ENCODE measurements around the gene LNPEP. TPM values are rescaled to one million over a fixed set of nuclear protein-coding genes. Genes with fewer than 3 reads are reported as not detected.
"Not testable (repeated sequence)": the region's sequence is repeated elsewhere in the genome, so short reads cannot be mapped to it uniquely, and the experiment has no call there.

The LNPEP gene
- total RNA-seq, 1 donor from 2014 or later = 57.4 TPM

GRCh38 chr5:96927008-96927407 lies 8.9 kb upstream of the LNPEP start:
- Histone ChIP-seq H3K27me3 (ENCODE audit: control insufficient read depth in 3 of 3, insufficient read depth in 3 of 3, low read length in 3 of 3) (no peaks in the 10 kb centered on the region), H3K9ac (ENCODE audit: low read depth in 1 of 3, low read length in 3 of 3) (no peak overlapping the region), H3K27ac (ENCODE audit: low read depth, low read length) (no peak overlapping the region), H3K4me1 (ENCODE audit: control insufficient read depth in 3 of 3, insufficient read depth in 3 of 3, low read length in 3 of 3) (peaks cover 9 to 22% (median 22%) of the 10 kb centered on the region in 3 donors), H3K36me3 (ENCODE audit: control insufficient read depth in 3 of 3, insufficient read depth in 3 of 3, low read length in 3 of 3) (no peaks in the 10 kb centered on the region), H3K4me3 (ENCODE audit: low read length in 3 of 3) (no peak overlapping the region), H3K9me3 (ENCODE audit: control insufficient read depth in 3 of 3, low read length in 3 of 3) (no peaks in the 10 kb centered on the region)

- no peak overlapping the region for H3K9ac ChIP-seq (ENCODE audit: low read depth in 1 of 3, low read length in 3 of 3)
- no peaks in the 10 kb centered on the region for H3K9me3 ChIP-seq (ENCODE audit: control insufficient read depth in 3 of 3, low read length in 3 of 3)
- peaks cover 16 to 29% (median 20%) of the 10 kb centered on the region in 3 donors for H3K4me1 ChIP-seq (ENCODE audit: control insufficient read depth in 3 of 3, insufficient read depth in 3 of 3, low read length in 3 of 3)
- H3K27ac ChIP-seq (ENCODE audit: low read depth, low read length) = peak overlapping the region; percentile 31
- H3K36me3 ChIP-seq (ENCODE audit: control insufficient read depth in 3 of 3, insufficient read depth in 3 of 3, low read length in 3 of 3) = no peaks in the 10 kb centered on the region
- H3K4me3 ChIP-seq (ENCODE audit: low read length in 3 of 3) = peak overlapping the region in 1 of 3 donors; percentile 15
- no peaks in the 10 kb centered on the region for H3K27me3 ChIP-seq (ENCODE audit: control insufficient read depth in 3 of 3, insufficient read depth in 3 of 3, low read length in 3 of 3)
These were observed 6.8 kb upstream of the LNPEP start for GRCh38 chr5:96928931-96929708.

GRCh38 chr5:96930058-96930457 lies 5.8 kb upstream of the LNPEP start:
- peak overlapping the region; percentile 22 for H3K27ac ChIP-seq (ENCODE audit: low read depth, low read length)
- H3K4me1 ChIP-seq (ENCODE audit: control insufficient read depth in 3 of 3, insufficient read depth in 3 of 3, low read length in 3 of 3) = peaks cover 19 to 30% (median 20%) of the 10 kb centered on the region in 3 donors
- no peak overlapping the region for H3K4me3 ChIP-seq (ENCODE audit: low read length in 3 of 3)

GRCh38 chr5:96930589-96930988 lies 5.3 kb upstream of the LNPEP start:
- Histone ChIP-seq H3K9me3 (ENCODE audit: control insufficient read depth in 3 of 3, low read length in 3 of 3) (no peaks in the 10 kb centered on the region), H3K27me3 (ENCODE audit: control insufficient read depth in 3 of 3, insufficient read depth in 3 of 3, low read length in 3 of 3) (no peaks in the 10 kb centered on the region), H3K9ac (ENCODE audit: low read depth in 1 of 3, low read length in 3 of 3) (no peak overlapping the region), H3K27ac (ENCODE audit: low read depth, low read length) (peak overlapping the region; percentile 22), H3K36me3 (ENCODE audit: control insufficient read depth in 3 of 3, insufficient read depth in 3 of 3, low read length in 3 of 3) (no peaks in the 10 kb centered on the region), H3K4me1 (ENCODE audit: control insufficient read depth in 3 of 3, insufficient read depth in 3 of 3, low read length in 3 of 3) (peaks cover 19 to 34% (median 20%) of the 10 kb centered on the region in 3 donors), H3K4me3 (ENCODE audit: low read length in 3 of 3) (no peak overlapping the region)

More at GRCh38 chr5:96930058-96930457, 5.8 kb upstream of the LNPEP start:
- no peaks in the 10 kb centered on the region for H3K9me3 ChIP-seq (ENCODE audit: control insufficient read depth in 3 of 3, low read length in 3 of 3)
- no peaks in the 10 kb centered on the region for H3K36me3 ChIP-seq (ENCODE audit: control insufficient read depth in 3 of 3, insufficient read depth in 3 of 3, low read length in 3 of 3)
- H3K27me3 ChIP-seq (ENCODE audit: control insufficient read depth in 3 of 3, insufficient read depth in 3 of 3, low read length in 3 of 3) = no peaks in the 10 kb centered on the region
- H3K9ac ChIP-seq (ENCODE audit: low read depth in 1 of 3, low read length in 3 of 3) = no peak overlapping the region

GRCh38 chr5:96931037-96931436 lies 4.8 kb upstream of the LNPEP start:
- H3K4me3 ChIP-seq (ENCODE audit: low read length in 3 of 3); H3K27me3 ChIP-seq (ENCODE audit: control insufficient read depth in 3 of 3, insufficient read depth in 3 of 3, low read length in 3 of 3); H3K9me3 ChIP-seq (ENCODE audit: control insufficient read depth in 3 of 3, low read length in 3 of 3); H3K9ac ChIP-seq (ENCODE audit: low read depth in 1 of 3, low read length in 3 of 3); H3K27ac ChIP-seq (ENCODE audit: low read depth, low read length); H3K36me3 ChIP-seq (ENCODE audit: control insufficient read depth in 3 of 3, insufficient read depth in 3 of 3, low read length in 3 of 3): not testable (repeated sequence)
- H3K4me1 ChIP-seq (ENCODE audit: control insufficient read depth in 3 of 3, insufficient read depth in 3 of 3, low read length in 3 of 3) = peaks cover 19 to 35% (median 20%) of the 10 kb centered on the region in 3 donors

- H3K4me1 ChIP-seq (ENCODE audit: control insufficient read depth in 3 of 3, insufficient read depth in 3 of 3, low read length in 3 of 3) = peaks cover 19 to 36% (median 20%) of the 10 kb centered on the region in 3 donors
- no peak overlapping the region for H3K27ac ChIP-seq (ENCODE audit: low read depth, low read length)
- no peaks in the 10 kb centered on the region for H3K27me3 ChIP-seq (ENCODE audit: control insufficient read depth in 3 of 3, insufficient read depth in 3 of 3, low read length in 3 of 3)
- H3K36me3 ChIP-seq (ENCODE audit: control insufficient read depth in 3 of 3, insufficient read depth in 3 of 3, low read length in 3 of 3) = no peaks in the 10 kb centered on the region
- H3K4me3 ChIP-seq (ENCODE audit: low read length in 3 of 3) = no peak overlapping the region
- no peaks in the 10 kb centered on the region for H3K9me3 ChIP-seq (ENCODE audit: control insufficient read depth in 3 of 3, low read length in 3 of 3)
- no peak overlapping the region for H3K9ac ChIP-seq (ENCODE audit: low read depth in 1 of 3, low read length in 3 of 3)
These were observed 4.3 kb upstream of the LNPEP start for GRCh38 chr5:96931605-96932004.

- H3K9ac ChIP-seq (ENCODE audit: low read depth in 1 of 3, low read length in 3 of 3) = no peak overlapping the region
- no peaks in the 10 kb centered on the region for H3K36me3 ChIP-seq (ENCODE audit: control insufficient read depth in 3 of 3, insufficient read depth in 3 of 3, low read length in 3 of 3)
- H3K4me3 ChIP-seq (ENCODE audit: low read length in 3 of 3) = no peak overlapping the region
- H3K9me3 ChIP-seq (ENCODE audit: control insufficient read depth in 3 of 3, low read length in 3 of 3) = no peaks in the 10 kb centered on the region
- no peaks in the 10 kb centered on the region for H3K27me3 ChIP-seq (ENCODE audit: control insufficient read depth in 3 of 3, insufficient read depth in 3 of 3, low read length in 3 of 3)
- H3K4me1 ChIP-seq (ENCODE audit: control insufficient read depth in 3 of 3, insufficient read depth in 3 of 3, low read length in 3 of 3) = peaks cover 19 to 40% (median 20%) of the 10 kb centered on the region in 3 donors
- peak overlapping the region; percentile 97 for H3K27ac ChIP-seq (ENCODE audit: low read depth, low read length)
These were observed 3.9 kb upstream of the LNPEP start for GRCh38 chr5:96932026-96932425.

- no peaks in the 10 kb centered on the region for H3K9me3 ChIP-seq (ENCODE audit: control insufficient read depth in 3 of 3, low read length in 3 of 3)
- peak overlapping the region; percentile 96 to 99 (median 97) for H3K9ac ChIP-seq (ENCODE audit: low read depth in 1 of 3, low read length in 3 of 3)
- H3K36me3 ChIP-seq (ENCODE audit: control insufficient read depth in 3 of 3, insufficient read depth in 3 of 3, low read length in 3 of 3) = no peaks in the 10 kb centered on the region
- H3K27ac ChIP-seq (ENCODE audit: low read depth, low read length) = peak overlapping the region; percentile 97
- peak overlapping the region; percentile 85 to 98 (median 94) for H3K4me3 ChIP-seq (ENCODE audit: low read length in 3 of 3)
- H3K27me3 ChIP-seq (ENCODE audit: control insufficient read depth in 3 of 3, insufficient read depth in 3 of 3, low read length in 3 of 3) = no peaks in the 10 kb centered on the region
- peaks cover 19 to 49% (median 34%) of the 10 kb centered on the region in 3 donors for H3K4me1 ChIP-seq (ENCODE audit: control insufficient read depth in 3 of 3, insufficient read depth in 3 of 3, low read length in 3 of 3)
These were observed 1.8 kb upstream of the LNPEP start for GRCh38 chr5:96933764-96934707.

GRCh38 chr5:96934708-96935558 lies 947 bp upstream of the LNPEP start:
- H3K4me1 ChIP-seq (ENCODE audit: control insufficient read depth in 3 of 3, insufficient read depth in 3 of 3, low read length in 3 of 3) = peaks cover 19 to 44% (median 38%) of the 10 kb centered on the region in 3 donors
- no peaks in the 10 kb centered on the region for H3K27me3 ChIP-seq (ENCODE audit: control insufficient read depth in 3 of 3, insufficient read depth in 3 of 3, low read length in 3 of 3)
- H3K9ac ChIP-seq (ENCODE audit: low read depth in 1 of 3, low read length in 3 of 3) = peak overlapping the region; percentile 96 to 99 (median 97)
- H3K36me3 ChIP-seq (ENCODE audit: control insufficient read depth in 3 of 3, insufficient read depth in 3 of 3, low read length in 3 of 3) = no peaks in the 10 kb centered on the region
- peak overlapping the region; percentile 85 to 98 (median 94) for H3K4me3 ChIP-seq (ENCODE audit: low read length in 3 of 3)
- H3K27ac ChIP-seq (ENCODE audit: low read depth, low read length) = peak overlapping the region; percentile 97
- H3K9me3 ChIP-seq (ENCODE audit: control insufficient read depth in 3 of 3, low read length in 3 of 3) = no peaks in the 10 kb centered on the region
